ENCODE measurements around the gene CCN5.

DNA sequence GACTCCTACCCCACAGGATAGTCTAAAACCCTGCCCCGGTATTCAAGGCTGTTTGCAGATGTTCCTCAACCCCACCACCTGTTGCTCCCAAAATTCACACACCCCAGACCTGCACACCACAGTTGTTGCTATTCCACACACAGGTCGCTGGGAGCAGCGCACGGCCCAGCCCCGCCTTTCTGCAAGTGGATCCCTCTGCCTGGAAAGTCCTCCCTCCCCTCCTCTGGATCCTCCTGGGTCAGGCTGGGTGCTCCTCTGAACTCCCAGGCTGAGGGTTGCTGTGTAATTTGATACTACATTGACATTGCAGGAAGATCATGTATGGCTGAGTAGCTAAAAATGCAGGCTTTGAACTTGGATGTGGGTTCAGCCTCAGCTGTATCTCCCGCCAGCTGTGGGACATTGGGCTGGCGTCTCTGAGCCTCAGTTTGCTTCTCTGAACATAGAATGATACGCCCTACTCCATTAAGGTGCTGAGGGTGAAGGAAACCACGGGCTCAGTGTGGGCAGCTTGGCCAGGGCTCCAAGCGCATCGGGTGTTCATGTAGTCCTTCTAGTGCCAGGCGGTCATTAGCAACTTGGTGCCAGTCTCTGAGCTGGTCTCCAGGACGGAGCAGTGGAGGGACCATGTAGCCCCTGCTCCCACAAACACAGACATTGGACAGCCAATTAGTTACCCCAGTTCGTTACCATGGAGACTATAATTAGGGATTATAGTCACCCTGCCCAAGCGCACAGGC is 13.9 kb upstream of the CCN5 start:
- no peak for TF ChIP-seq TEAD4 (IDR thresholded peaks at IDR 0.05)
- TF ChIP-seq, protein P1, sequence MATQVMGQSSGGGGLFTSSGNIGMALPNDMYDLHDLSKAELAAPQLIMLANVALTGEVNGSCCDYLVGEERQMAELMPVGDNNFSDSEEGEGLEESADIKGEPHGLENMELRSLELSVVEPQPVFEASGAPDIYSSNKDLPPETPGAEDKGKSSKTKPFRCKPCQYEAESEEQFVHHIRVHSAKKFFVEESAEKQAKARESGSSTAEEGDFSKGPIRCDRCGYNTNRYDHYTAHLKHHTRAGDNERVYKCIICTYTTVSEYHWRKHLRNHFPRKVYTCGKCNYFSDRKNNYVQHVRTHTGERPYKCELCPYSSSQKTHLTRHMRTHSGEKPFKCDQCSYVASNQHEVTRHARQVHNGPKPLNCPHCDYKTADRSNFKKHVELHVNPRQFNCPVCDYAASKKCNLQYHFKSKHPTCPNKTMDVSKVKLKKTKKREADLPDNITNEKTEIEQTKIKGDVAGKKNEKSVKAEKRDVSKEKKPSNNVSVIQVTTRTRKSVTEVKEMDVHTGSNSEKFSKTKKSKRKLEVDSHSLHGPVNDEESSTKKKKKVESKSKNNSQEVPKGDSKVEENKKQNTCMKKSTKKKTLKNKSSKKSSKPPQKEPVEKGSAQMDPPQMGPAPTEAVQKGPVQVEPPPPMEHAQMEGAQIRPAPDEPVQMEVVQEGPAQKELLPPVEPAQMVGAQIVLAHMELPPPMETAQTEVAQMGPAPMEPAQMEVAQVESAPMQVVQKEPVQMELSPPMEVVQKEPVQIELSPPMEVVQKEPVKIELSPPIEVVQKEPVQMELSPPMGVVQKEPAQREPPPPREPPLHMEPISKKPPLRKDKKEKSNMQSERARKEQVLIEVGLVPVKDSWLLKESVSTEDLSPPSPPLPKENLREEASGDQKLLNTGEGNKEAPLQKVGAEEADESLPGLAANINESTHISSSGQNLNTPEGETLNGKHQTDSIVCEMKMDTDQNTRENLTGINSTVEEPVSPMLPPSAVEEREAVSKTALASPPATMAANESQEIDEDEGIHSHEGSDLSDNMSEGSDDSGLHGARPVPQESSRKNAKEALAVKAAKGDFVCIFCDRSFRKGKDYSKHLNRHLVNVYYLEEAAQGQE (IDR thresholded peaks at IDR 0.05; ENCODE audit: low read depth): no peak
- TF ChIP-seq YY1 (IDR thresholded peaks at IDR 0.05; ENCODE audit: low read depth): no peak
- TF ChIP-seq CEBPB (IDR thresholded peaks at IDR 0.05): no peak
- TF ChIP-seq RAD21 (IDR thresholded peaks at IDR 0.05; ENCODE audit: low read depth): no peak
- no peak for TF ChIP-seq TAF1 (IDR thresholded peaks at IDR 0.05; ENCODE audit: low read depth)
